ENCODE results near the gene ZNF385A.

DNA sequence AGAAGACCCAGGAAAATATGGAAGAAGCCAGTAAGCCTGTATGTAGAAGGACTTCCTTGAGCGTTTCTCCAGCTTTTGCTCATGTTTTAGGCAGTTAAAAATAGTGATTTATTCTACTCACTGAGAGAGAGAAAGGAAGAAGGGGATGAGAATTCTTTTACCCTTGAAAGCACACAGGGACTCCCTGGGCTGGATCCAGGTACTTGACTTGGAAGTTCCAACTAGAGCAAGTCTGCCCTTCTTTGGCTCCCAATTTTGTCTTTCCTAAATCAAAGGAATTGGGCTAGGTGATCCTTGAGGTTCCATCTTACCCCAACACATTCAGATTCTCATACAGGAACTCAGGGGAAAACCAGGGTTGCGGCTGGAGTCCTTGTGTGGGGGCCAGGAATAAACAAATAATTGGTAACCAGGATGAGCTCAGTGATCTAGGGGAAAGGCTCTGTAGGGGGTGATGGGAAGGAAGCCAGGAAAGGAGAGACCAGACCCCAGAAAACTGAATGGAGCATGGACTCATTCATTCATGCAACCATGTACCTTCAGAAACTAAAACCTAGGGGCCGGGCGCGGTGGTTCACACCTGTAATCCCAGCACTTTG, 46.0 kb upstream of the ZNF385A start:
- TF ChIP-seq, protein P1, sequence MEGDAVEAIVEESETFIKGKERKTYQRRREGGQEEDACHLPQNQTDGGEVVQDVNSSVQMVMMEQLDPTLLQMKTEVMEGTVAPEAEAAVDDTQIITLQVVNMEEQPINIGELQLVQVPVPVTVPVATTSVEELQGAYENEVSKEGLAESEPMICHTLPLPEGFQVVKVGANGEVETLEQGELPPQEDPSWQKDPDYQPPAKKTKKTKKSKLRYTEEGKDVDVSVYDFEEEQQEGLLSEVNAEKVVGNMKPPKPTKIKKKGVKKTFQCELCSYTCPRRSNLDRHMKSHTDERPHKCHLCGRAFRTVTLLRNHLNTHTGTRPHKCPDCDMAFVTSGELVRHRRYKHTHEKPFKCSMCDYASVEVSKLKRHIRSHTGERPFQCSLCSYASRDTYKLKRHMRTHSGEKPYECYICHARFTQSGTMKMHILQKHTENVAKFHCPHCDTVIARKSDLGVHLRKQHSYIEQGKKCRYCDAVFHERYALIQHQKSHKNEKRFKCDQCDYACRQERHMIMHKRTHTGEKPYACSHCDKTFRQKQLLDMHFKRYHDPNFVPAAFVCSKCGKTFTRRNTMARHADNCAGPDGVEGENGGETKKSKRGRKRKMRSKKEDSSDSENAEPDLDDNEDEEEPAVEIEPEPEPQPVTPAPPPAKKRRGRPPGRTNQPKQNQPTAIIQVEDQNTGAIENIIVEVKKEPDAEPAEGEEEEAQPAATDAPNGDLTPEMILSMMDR (IDR thresholded peaks at IDR 0.05; ENCODE audit: borderline replicate concordance, extremely low read depth, low read length, poor library complexity, severe bottlenecking) = no peak
- TF ChIP-seq EZH2 (IDR thresholded peaks at IDR 0.05; ENCODE audit: borderline replicate concordance, low read depth, low read length, severe bottlenecking) = no peak

Measured in DND-41 (cell line).